Endothelial cell (in vitro differentiated cells): ENCODE measurements around the gene RCC1. TPM values are rescaled to one million over a fixed set of nuclear protein-coding genes. Genes with fewer than 3 reads are reported as not detected.
A peak's percentile ranks its signal among the peaks of the same experiment; 100 is the strongest.
"Not testable (repeated sequence)": the region's sequence is repeated elsewhere in the genome, so short reads cannot be mapped to it uniquely, and the experiment has no call there.

ENCODE experiments used
- DNase-seq: peaks from one replicate; pipeline ENCODE4 v3.0.0; 2021; ENCODE audit warnings: low spot score
- H3K27ac Mint-ChIP-seq: one replicate; pipeline ENCODE4 v1.8.0; 2021; ENCODE audit warnings: mixed read lengths, inconsistent platforms; ENCODE audit not compliant: unreplicated experiment
- H3K27me3 Mint-ChIP-seq: one replicate; pipeline ENCODE4 v1.8.0; 2021; ENCODE audit warnings: mild to moderate bottlenecking, moderate library complexity, mixed read lengths, inconsistent platforms; ENCODE audit not compliant: unreplicated experiment
- H3K36me3 Mint-ChIP-seq: one replicate; pipeline ENCODE4 v1.8.0; 2021; ENCODE audit warnings: mild to moderate bottlenecking, low read depth, mixed read lengths, inconsistent platforms; ENCODE audit not compliant: unreplicated experiment
- H3K4me1 Mint-ChIP-seq: one replicate; pipeline ENCODE4 v1.8.0; 2021; ENCODE audit warnings: mild to moderate bottlenecking, mixed read lengths, inconsistent platforms; ENCODE audit not compliant: unreplicated experiment
- H3K4me3 Mint-ChIP-seq: one replicate; pipeline ENCODE4 v1.8.0; 2021; ENCODE audit warnings: mild to moderate bottlenecking, mixed read lengths, inconsistent platforms; ENCODE audit not compliant: unreplicated experiment
- H3K9me3 Mint-ChIP-seq: one replicate; pipeline ENCODE4 v1.8.0; 2021; ENCODE audit warnings: mixed read lengths, inconsistent platforms; ENCODE audit not compliant: unreplicated experiment
- CTCF ChIP-seq: fragments of 200-600 bp; sonication (generic); IDR thresholded peaks from one replicate; pipeline ENCODE4 v1.5.0; 2021; ENCODE audit warnings: antibody characterized with exemption; ENCODE audit not compliant: unreplicated experiment
- total RNA-seq: library from RNA; stranded (reverse); fragmentation: NEBNext Ultra II Directional; extraction: Animal tissue kit (Norgen Biotek cat#: 25700); gene quantifications from one replicate; pipeline ENCODE4 v1.2.1, GENCODE V29; 2021; ENCODE audit not compliant: unreplicated experiment

RCC1 gene
- total RNA-seq, 1 donor from 2014 or later: 21.9 TPM

GRCh38 chr1:28521502-28522164, 15.8 kb downstream of the RCC1 start:
- Mint-ChIP-seq H3K9me3 (no peaks in the 10 kb centered on the region), H3K27ac (peak overlapping the region; percentile 15), H3K4me3 (peak overlapping the region; percentile 2), H3K36me3 (peaks cover 7% of the 10 kb centered on the region), H3K27me3 (peaks cover 11% of the 10 kb centered on the region), H3K4me1 (peaks cover 15% of the 10 kb centered on the region)
- no peak for DNase-seq
- no peak for TF ChIP-seq CTCF

GRCh38 chr1:28522537-28522936, 16.7 kb downstream of the RCC1 start:
- Mint-ChIP-seq H3K4me1 (peaks cover 15% of the 10 kb centered on the region), H3K27me3 (peaks cover 10% of the 10 kb centered on the region)
- DNase-seq, H3K27ac Mint-ChIP-seq, H3K36me3 Mint-ChIP-seq, H3K4me3 Mint-ChIP-seq, H3K9me3 Mint-ChIP-seq: not testable (repeated sequence)

GRCh38 chr1:28525002-28525642, 19.3 kb downstream of the RCC1 start:
- not testable (repeated sequence) for H3K36me3 Mint-ChIP-seq, H3K4me3 Mint-ChIP-seq, H3K27me3 Mint-ChIP-seq, H3K27ac Mint-ChIP-seq, H3K9me3 Mint-ChIP-seq, DNase-seq, H3K4me1 Mint-ChIP-seq

GRCh38 chr1:28526886-28527285, 21.0 kb downstream of the RCC1 start:
- Mint-ChIP-seq H3K9me3 (no peaks in the 10 kb centered on the region), H3K36me3 (peaks cover 6% of the 10 kb centered on the region), H3K4me3 (no peak overlapping the region), H3K4me1 (peaks cover 8% of the 10 kb centered on the region), H3K27ac (no peak overlapping the region), H3K27me3 (peaks cover 5% of the 10 kb centered on the region)
- TF ChIP-seq CTCF: no peak
- DNase-seq: no peak

GRCh38 chr1:28530456-28530855, 24.6 kb downstream of the RCC1 start:
- Mint-ChIP-seq H3K36me3 (peaks cover 8% of the 10 kb centered on the region), H3K4me1 (no peaks in the 10 kb centered on the region), H3K9me3 (no peaks in the 10 kb centered on the region), H3K27ac (no peak overlapping the region), H3K27me3 (peaks cover 2% of the 10 kb centered on the region), H3K4me3 (no peak overlapping the region)
- no peak for TF ChIP-seq CTCF
- DNase-seq: no peak

GRCh38 chr1:28534671-28535070, 28.8 kb downstream of the RCC1 start:
- no peaks in the 10 kb centered on the region for H3K9me3 Mint-ChIP-seq
- no peak for TF ChIP-seq CTCF
- no peak overlapping the region for H3K27ac Mint-ChIP-seq
- H3K36me3 Mint-ChIP-seq: peaks cover 13% of the 10 kb centered on the region
- H3K4me3 Mint-ChIP-seq: no peak overlapping the region
- peaks cover 3% of the 10 kb centered on the region for H3K27me3 Mint-ChIP-seq
- peaks cover 16% of the 10 kb centered on the region for H3K4me1 Mint-ChIP-seq
- no peak for DNase-seq
